ENCODE measurements around the gene MYZAP. TPM values are rescaled to one million over a fixed set of nuclear protein-coding genes. Genes with fewer than 3 reads are reported as not detected.

Gene MYZAP
- total and polyA plus RNA-seq, 2 of the 8 experiments (the other 6 are each of a cell fraction or from before 2014, with no cell fraction given): 0.41 to 0.65 TPM

- no peak overlapping the region for H3K23ac ChIP-seq (ENCODE audit: insufficient read length)
- no peak overlapping the region for H2BK15ac ChIP-seq (ENCODE audit: low read length)
- H3K27ac ChIP-seq (ENCODE audit: low read depth, low read length): no peak overlapping the region
- CTCF ChIA-PET (ENCODE audit: partially characterized antibody): interaction anchor here (0.6 to 1.2 kb wide), 3 partner anchors 16 to 1238 kb away, joined by 3 read pairs; no protein-coding TSS in a partner anchor
- no peak overlapping the region for H2AFZ ChIP-seq (ENCODE audit: low read length)
- no peaks in the 10 kb centered on the region for H3K27me3 ChIP-seq (replicated peaks in 1 of 4; ENCODE audit: control insufficient read depth in 3 of 4, extremely low read depth in 1 of 4, insufficient read depth in 3 of 4, low read length in 3 of 4)
- no peak overlapping the region for H4K91ac ChIP-seq (replicated peaks; ENCODE audit: insufficient read length, low read length)
- no peak for DNase-seq (ENCODE audit: low read depth in 1 of 2, low spot score in 2 of 2)
- H3K4me3 ChIP-seq (ENCODE audit: extremely low read depth in 1 of 4, insufficient read depth in 2 of 4, low read depth in 3 of 4, low read length in 4 of 4): no peak overlapping the region
- H4K5ac ChIP-seq (ENCODE audit: insufficient read length, low read depth, low read length): no peak overlapping the region
- 88% methylated on average over 1 of the region's 1 CpG; no CpG with 5 or more reads in 1 of the 2 experiments for WGBS, 2 experiments (ENCODE audit: extremely low coverage in 1 of 2, insufficient coverage in 1 of 2, insufficient read length in 1 of 2, insufficient replicate concordance in 2 of 2, low coverage in 1 of 2, low lambda C conversion rate in 2 of 2, missing lambda C conversion rate in 1 of 2)
- no peak for FAIRE-seq
- no peak overlapping the region for H3K14ac ChIP-seq (ENCODE audit: insufficient read length)
- H2BK20ac ChIP-seq (ENCODE audit: low read length): no peak overlapping the region
- no peaks in the 10 kb centered on the region for H3K79me1 ChIP-seq (ENCODE audit: low read depth, low read length)
- no peaks in the 10 kb centered on the region for H3K23me2 ChIP-seq (ENCODE audit: low read depth, low read length)
- POLR2A ChIA-PET (ENCODE audit: partially characterized antibody): no interaction called here
- no peak overlapping the region for H3K9ac ChIP-seq (replicated peaks in 1 of 4; ENCODE audit: extremely low read depth in 1 of 4, low read depth in 3 of 4, low read length in 3 of 4)
- H3K4me1 ChIP-seq (replicated peaks in 1 of 4; ENCODE audit: control insufficient read depth in 3 of 4, insufficient read depth in 4 of 4, low read length in 3 of 4): no peaks in the 10 kb centered on the region
- no peak overlapping the region for H2BK5ac ChIP-seq (ENCODE audit: low read depth, low read length)
- no peak overlapping the region for H3K56ac ChIP-seq (replicated peaks; ENCODE audit: insufficient read length, low read depth, low read length)
- no peaks in the 10 kb centered on the region for H3K79me2 ChIP-seq (ENCODE audit: control insufficient read depth in 1 of 2, insufficient read depth in 2 of 2, low read length in 2 of 2)
- no peak overlapping the region for H4K8ac ChIP-seq (ENCODE audit: extremely low read depth, insufficient read depth, low read length)
- no peak overlapping the region for H2BK120ac ChIP-seq (replicated peaks; ENCODE audit: low read depth, low read length)
- no peaks in the 10 kb centered on the region for H3K36me3 ChIP-seq (ENCODE audit: control insufficient read depth in 2 of 4, insufficient read depth in 4 of 4, low read length in 3 of 4)
- no peak overlapping the region for H2AK5ac ChIP-seq (ENCODE audit: low read depth, low read length)
- no peak overlapping the region for H3K4ac ChIP-seq (replicated peaks; ENCODE audit: insufficient read length, low read depth, low read length)
- H2BK12ac ChIP-seq (ENCODE audit: low read depth, low read length): no peak overlapping the region
- H3K18ac ChIP-seq (ENCODE audit: extremely low read depth, low read length): no peak overlapping the region
- no peak overlapping the region for H3K4me2 ChIP-seq (ENCODE audit: insufficient read depth in 1 of 2, low read depth in 2 of 2, low read length in 2 of 2)
- no peaks in the 10 kb centered on the region for H4K20me1 ChIP-seq (replicated peaks in 1 of 2; ENCODE audit: control insufficient read depth in 1 of 2, insufficient read depth in 2 of 2, low read length in 2 of 2)
- H3K9me3 ChIP-seq (ENCODE audit: insufficient read depth in 2 of 2, low read depth in 1 of 2, low read length in 1 of 2): no peaks in the 10 kb centered on the region
- no peak for TF ChIP-seq BACH1 (IDR thresholded peaks at IDR 0.05; ENCODE audit: low read length)
- TF ChIP-seq JUND (IDR thresholded peaks at IDR 0.05; ENCODE audit: low read length): no peak
- TF ChIP-seq CHD1 (IDR thresholded peaks at IDR 0.05; ENCODE audit: low read depth, low read length): no peak
- no peak for TF ChIP-seq FOSL1 (IDR thresholded peaks at IDR 0.05; ENCODE audit: insufficient read depth, low read depth, low read length)
- no peak for TF ChIP-seq RXRA (IDR thresholded peaks at IDR 0.05; ENCODE audit: insufficient read depth, low read depth, low read length)
- TF ChIP-seq POLR2A (IDR thresholded peaks at IDR 0.05; ENCODE audit: control extremely low read depth in 1 of 2, low read depth in 2 of 2, low read length in 2 of 2): no peak
- no peak for TF ChIP-seq CREB1 (IDR thresholded peaks at IDR 0.05)
- TF ChIP-seq KDM1A (IDR thresholded peaks at IDR 0.05; ENCODE audit: borderline replicate concordance, low read length): no peak
- no peak for TF ChIP-seq EP300 (IDR thresholded peaks at IDR 0.05; ENCODE audit: borderline replicate concordance in 1 of 2, low read depth in 2 of 2, low read length in 2 of 2)
- no peak for TF ChIP-seq TEAD4 (IDR thresholded peaks at IDR 0.05; ENCODE audit: low read depth, low read length)
- no peak for TF ChIP-seq SIRT6 (IDR thresholded peaks at IDR 0.05; ENCODE audit: low read length)
- TF ChIP-seq KDM4A (IDR thresholded peaks at IDR 0.05; ENCODE audit: low read depth, low read length, severe bottlenecking): no peak
- no peak for TF ChIP-seq SP4 (IDR thresholded peaks at IDR 0.05; ENCODE audit: low read length)
- TF ChIP-seq MAFK (IDR thresholded peaks at IDR 0.05; ENCODE audit: low read depth, low read length): no peak
- no peak for TF ChIP-seq MAX (IDR thresholded peaks at IDR 0.05)
- no peak for TF ChIP-seq CTBP2 (IDR thresholded peaks at IDR 0.05; ENCODE audit: borderline replicate concordance, insufficient read depth, insufficient read length, low read length)
Observed at GRCh38 chr15:57680021-57680420, 88.3 kb downstream of the MYZAP start.

Data from H1 (cell line).